ENCODE results near the gene LCNL1.

GRCh38 chr9:137001857-137002645 is 19.3 kb downstream of the LCNL1 start:
- TF ChIP-seq, protein P1, sequence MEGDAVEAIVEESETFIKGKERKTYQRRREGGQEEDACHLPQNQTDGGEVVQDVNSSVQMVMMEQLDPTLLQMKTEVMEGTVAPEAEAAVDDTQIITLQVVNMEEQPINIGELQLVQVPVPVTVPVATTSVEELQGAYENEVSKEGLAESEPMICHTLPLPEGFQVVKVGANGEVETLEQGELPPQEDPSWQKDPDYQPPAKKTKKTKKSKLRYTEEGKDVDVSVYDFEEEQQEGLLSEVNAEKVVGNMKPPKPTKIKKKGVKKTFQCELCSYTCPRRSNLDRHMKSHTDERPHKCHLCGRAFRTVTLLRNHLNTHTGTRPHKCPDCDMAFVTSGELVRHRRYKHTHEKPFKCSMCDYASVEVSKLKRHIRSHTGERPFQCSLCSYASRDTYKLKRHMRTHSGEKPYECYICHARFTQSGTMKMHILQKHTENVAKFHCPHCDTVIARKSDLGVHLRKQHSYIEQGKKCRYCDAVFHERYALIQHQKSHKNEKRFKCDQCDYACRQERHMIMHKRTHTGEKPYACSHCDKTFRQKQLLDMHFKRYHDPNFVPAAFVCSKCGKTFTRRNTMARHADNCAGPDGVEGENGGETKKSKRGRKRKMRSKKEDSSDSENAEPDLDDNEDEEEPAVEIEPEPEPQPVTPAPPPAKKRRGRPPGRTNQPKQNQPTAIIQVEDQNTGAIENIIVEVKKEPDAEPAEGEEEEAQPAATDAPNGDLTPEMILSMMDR (IDR thresholded peaks at IDR 0.05): no peak
- TF ChIP-seq POLR2A (IDR thresholded peaks at IDR 0.05) (no peak), POLR2AphosphoS5 (IDR thresholded peaks at IDR 0.05) (no peak)
